Liver (tissue), 9 donors: Measurements from ENCODE around the gene TSN. TPM values are rescaled to one million over a fixed set of nuclear protein-coding genes. Genes with fewer than 3 reads are reported as not detected.

ENCODE experiments used
- DNase-seq: peaks from one replicate; pipeline ENCODE4 v3.0.0-alpha.2; 2017; ENCODE audit warnings: low spot score
- H3K27ac ChIP-seq, 2 donors: one replicate each; pipeline ENCODE4 v1.7.0; 2013; ENCODE audit warnings: inconsistent platforms in 2 of 2, low read length in 2 of 2, control low read depth in 1 of 2, low read depth in 1 of 2, mild to moderate bottlenecking in 1 of 2
- H3K27me3 ChIP-seq, 4 donors: one replicate each; pipeline versions ENCODE4 v1.6.1 to v1.7.0; 2013; ENCODE audit warnings: low read length in 3 of 4, inconsistent platforms in 1 of 4, mild to moderate bottlenecking in 1 of 4, moderate library complexity in 1 of 4; ENCODE audit not compliant: control insufficient read depth in 4 of 4, insufficient read depth in 4 of 4
- H3K36me3 ChIP-seq, 4 donors: one replicate each; pipeline versions ENCODE4 v1.6.1 to v1.7.0; 2013; ENCODE audit warnings: low read length in 3 of 4, mild to moderate bottlenecking in 3 of 4, low read depth in 1 of 4, moderate library complexity in 1 of 4; ENCODE audit not compliant: control insufficient read depth in 4 of 4, insufficient read depth in 3 of 4
- H3K4me1 ChIP-seq, 4 donors: one replicate each; pipeline versions ENCODE4 v1.6.1 to v1.7.0; 2013; ENCODE audit warnings: low read length in 3 of 4, mild to moderate bottlenecking in 3 of 4, moderate library complexity in 1 of 4; ENCODE audit not compliant: control insufficient read depth in 4 of 4, insufficient read depth in 4 of 4
- H3K4me3 ChIP-seq, 3 donors: one replicate each; pipeline versions ENCODE4 v1.6.1 to v1.7.0; 2013; ENCODE audit warnings: low read length in 3 of 3, control low read depth in 1 of 3, low read depth in 1 of 3, mild to moderate bottlenecking in 1 of 3
- H3K9ac ChIP-seq, 2 donors: one replicate each; pipeline ENCODE4 v1.7.0; 2013; ENCODE audit warnings: low read length in 2 of 2, mild to moderate bottlenecking in 2 of 2, moderate library complexity in 2 of 2, control low read depth in 1 of 2, low read depth in 1 of 2
- H3K9me3 ChIP-seq, 4 donors: one replicate each; pipeline versions ENCODE4 v1.6.1 to v1.7.0; 2013; ENCODE audit warnings: low read length in 3 of 4; ENCODE audit not compliant: control insufficient read depth in 4 of 4
- CTCF ChIP-seq: fragments of 150-350 bp; IDR thresholded peaks from 2 replicates; pipeline ENCODE4 v1.5.1; 2017; ENCODE audit warnings: improper control_type of control experiment, low read depth, low read length; ENCODE audit not compliant: missing input control
- EGR1 ChIP-seq, 2 donors: IDR thresholded peaks; 2 replicates each; pipeline ENCODE4 v1.6.1; 2016 to 2018; ENCODE audit warnings: antibody characterized with exemption in 2 of 2, low read depth in 2 of 2
- FOXA1 ChIP-seq: IDR thresholded peaks from 2 replicates; pipeline ENCODE4 v1.6.1; 2016; ENCODE audit warnings: antibody characterized with exemption
- FOXA2 ChIP-seq: IDR thresholded peaks from 2 replicates; pipeline ENCODE4 v1.6.1; 2016; ENCODE audit warnings: antibody characterized with exemption
- GABPA ChIP-seq, 2 donors: IDR thresholded peaks in 1 of 2; conservative IDR thresholded peaks in 1 of 2; 2 replicates each; pipeline ENCODE4 v1.6.1; 2016; ENCODE audit warnings: antibody characterized with exemption in 2 of 2, mild to moderate bottlenecking in 1 of 2, moderate library complexity in 1 of 2
- HNF4A ChIP-seq, 2 donors: conservative IDR thresholded peaks; 2 replicates each; pipeline ENCODE4 v1.6.1; 2016; ENCODE audit warnings: antibody characterized with exemption in 2 of 2, mild to moderate bottlenecking in 2 of 2
- HNF4G ChIP-seq: IDR thresholded peaks from 2 replicates; pipeline ENCODE4 v1.6.1; 2016; ENCODE audit warnings: antibody characterized with exemption
- JUND ChIP-seq, 2 donors: IDR thresholded peaks; 2 replicates each; pipeline ENCODE4 v1.6.1; 2016; ENCODE audit warnings: antibody characterized with exemption in 2 of 2
- MAX ChIP-seq: IDR thresholded peaks from 2 replicates; pipeline ENCODE4 v1.6.1; 2016; ENCODE audit warnings: antibody characterized with exemption
- NR2F2 ChIP-seq: IDR thresholded peaks from 2 replicates; pipeline ENCODE4 v1.6.1; 2016; ENCODE audit warnings: antibody characterized with exemption
- RAD21 ChIP-seq, 2 donors: IDR thresholded peaks; 2 replicates each; pipeline ENCODE4 v1.6.1; 2016; ENCODE audit warnings: antibody characterized with exemption in 2 of 2, mild to moderate bottlenecking in 2 of 2
- RXRA ChIP-seq, 2 donors: IDR thresholded peaks; 2 replicates each; pipeline ENCODE4 v1.6.1; 2017 to 2018; ENCODE audit warnings: antibody characterized with exemption in 2 of 2, mild to moderate bottlenecking in 1 of 2
- SP1 ChIP-seq: IDR thresholded peaks from 2 replicates; pipeline ENCODE4 v1.6.1; 2018; ENCODE audit warnings: antibody characterized with exemption, mild to moderate bottlenecking
- TAF1 ChIP-seq: conservative IDR thresholded peaks from 2 replicates; pipeline ENCODE4 v1.6.1; 2016; ENCODE audit warnings: antibody characterized with exemption, mild to moderate bottlenecking
- YY1 ChIP-seq: IDR thresholded peaks from 2 replicates; pipeline ENCODE4 v1.6.1; 2016; ENCODE audit warnings: antibody characterized with exemption, mild to moderate bottlenecking
- ZBTB33 ChIP-seq: IDR thresholded peaks from 2 replicates; pipeline ENCODE4 v1.6.1; 2016; ENCODE audit warnings: antibody characterized with exemption
- WGBS: extraction: QIAGEN DNeasy Blood & Tissue Kit; methylation state at CpG from one replicate; pipeline ENCODE4 v1.1.7; 2013; 5-methylcytosine and 5-hydroxymethylcytosine counted together
- polyA plus RNA-seq, 2 donors: library from polyadenylated mRNA; stranded (reverse) in 1 of 2; unstranded in 1 of 2; fragments of 200-250 nt in 1 of 2; fragments of >200 nt in 1 of 2; fragmentation: Nextera tagmentation in 1 of 2; extraction: Ambion mirVana in 1 of 2; gene quantifications; one replicate each; pipeline versions ENCODE4 v1.2.1 to v1.2.3, GENCODE V29; 2013 to 2015
- total RNA-seq, 2 donors: library from RNA; depleted of rRNA; stranded (reverse); fragments of >200 nt; gene quantifications; one replicate each; pipeline ENCODE4 v1.2.3, GENCODE V29; 2014
- TF ChIP-seq, protein P1 (sequence below): IDR thresholded peaks from 2 replicates; pipeline ENCODE4 v1.6.1; 2016; ENCODE audit warnings: antibody characterized with exemption, mild to moderate bottlenecking
- TF ChIP-seq, protein P2 (sequence below): IDR thresholded peaks from 2 replicates; pipeline ENCODE4 v1.6.1; 2016; ENCODE audit warnings: antibody characterized with exemption
- donor health status: healthy.
- donor health status: healthy.
- donor health status: healthy.
- donor health status: healthy.
- donor health status: healthy.

TSN gene
- total and polyA plus RNA-seq, 4 donors = 17.0 to 30.6 (median 17.7) TPM

DNA sequence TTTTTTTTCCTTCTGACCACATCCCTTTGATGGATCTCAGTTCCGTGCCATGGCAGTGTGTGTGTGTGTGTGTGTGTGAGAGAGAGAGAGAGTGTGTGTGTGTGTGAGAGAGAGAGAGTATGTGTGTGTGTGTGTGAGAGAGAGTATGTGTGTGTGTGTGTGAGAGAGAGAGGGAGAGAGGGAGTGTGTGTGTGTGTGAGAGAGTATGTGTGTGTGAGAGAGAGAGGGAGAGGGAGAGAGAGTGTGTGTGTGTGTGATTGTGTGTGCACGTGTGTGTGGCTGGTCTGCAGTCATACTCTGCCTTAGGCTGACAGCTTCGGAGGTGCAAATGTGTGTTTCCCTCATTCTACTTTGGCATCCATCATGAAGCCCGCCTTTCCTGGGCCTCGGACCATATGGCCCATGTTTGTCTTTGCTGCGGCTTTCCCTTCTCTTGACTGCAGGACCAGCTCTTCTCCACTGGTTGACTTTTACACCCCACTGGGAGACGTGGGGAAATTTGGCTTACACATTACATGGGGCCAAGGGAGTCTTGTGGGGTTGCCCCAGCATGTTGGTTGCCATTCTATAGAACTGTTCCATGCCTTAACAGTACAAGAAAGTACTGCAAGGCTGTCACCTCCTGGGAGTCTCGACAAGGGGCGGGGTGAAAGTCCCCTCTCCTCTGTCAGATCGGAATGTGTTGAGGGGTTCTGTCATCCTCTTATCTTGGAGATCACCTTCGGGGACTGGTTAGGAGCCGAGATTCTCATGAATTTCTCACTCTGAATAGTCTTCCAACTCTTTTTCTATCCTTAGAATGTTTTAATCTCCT lies 21.6 kb downstream of the TSN start:
- DNase-seq = no peak
- 68% methylated on average over 12 of the region's 12 CpGs for WGBS
- Histone ChIP-seq H3K9ac (no peak overlapping the region), H3K27ac (no peak overlapping the region), H3K27me3 (no peaks in the 10 kb centered on the region), H3K9me3 (no peaks in the 10 kb centered on the region), H3K36me3 (peaks cover 0 to under 1% (median 0%) of the 10 kb centered on the region in 4 donors), H3K4me1 (no peaks in the 10 kb centered on the region), H3K4me3 (no peak overlapping the region)
- no peak for TF ChIP-seq MAX
- no peak for TF ChIP-seq YY1
- no peak for TF ChIP-seq GABPA (IDR thresholded peaks at IDR 0.05 in 1 of 2, conservative IDR thresholded peaks at IDR 0.05 in 1 of 2)
- no peak for TF ChIP-seq HNF4G
- TF ChIP-seq, protein P1, sequence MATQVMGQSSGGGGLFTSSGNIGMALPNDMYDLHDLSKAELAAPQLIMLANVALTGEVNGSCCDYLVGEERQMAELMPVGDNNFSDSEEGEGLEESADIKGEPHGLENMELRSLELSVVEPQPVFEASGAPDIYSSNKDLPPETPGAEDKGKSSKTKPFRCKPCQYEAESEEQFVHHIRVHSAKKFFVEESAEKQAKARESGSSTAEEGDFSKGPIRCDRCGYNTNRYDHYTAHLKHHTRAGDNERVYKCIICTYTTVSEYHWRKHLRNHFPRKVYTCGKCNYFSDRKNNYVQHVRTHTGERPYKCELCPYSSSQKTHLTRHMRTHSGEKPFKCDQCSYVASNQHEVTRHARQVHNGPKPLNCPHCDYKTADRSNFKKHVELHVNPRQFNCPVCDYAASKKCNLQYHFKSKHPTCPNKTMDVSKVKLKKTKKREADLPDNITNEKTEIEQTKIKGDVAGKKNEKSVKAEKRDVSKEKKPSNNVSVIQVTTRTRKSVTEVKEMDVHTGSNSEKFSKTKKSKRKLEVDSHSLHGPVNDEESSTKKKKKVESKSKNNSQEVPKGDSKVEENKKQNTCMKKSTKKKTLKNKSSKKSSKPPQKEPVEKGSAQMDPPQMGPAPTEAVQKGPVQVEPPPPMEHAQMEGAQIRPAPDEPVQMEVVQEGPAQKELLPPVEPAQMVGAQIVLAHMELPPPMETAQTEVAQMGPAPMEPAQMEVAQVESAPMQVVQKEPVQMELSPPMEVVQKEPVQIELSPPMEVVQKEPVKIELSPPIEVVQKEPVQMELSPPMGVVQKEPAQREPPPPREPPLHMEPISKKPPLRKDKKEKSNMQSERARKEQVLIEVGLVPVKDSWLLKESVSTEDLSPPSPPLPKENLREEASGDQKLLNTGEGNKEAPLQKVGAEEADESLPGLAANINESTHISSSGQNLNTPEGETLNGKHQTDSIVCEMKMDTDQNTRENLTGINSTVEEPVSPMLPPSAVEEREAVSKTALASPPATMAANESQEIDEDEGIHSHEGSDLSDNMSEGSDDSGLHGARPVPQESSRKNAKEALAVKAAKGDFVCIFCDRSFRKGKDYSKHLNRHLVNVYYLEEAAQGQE = no peak
- no peak for TF ChIP-seq FOXA1
- no peak for TF ChIP-seq CTCF
- TF ChIP-seq TAF1 = no peak
- TF ChIP-seq HNF4A (conservative IDR thresholded peaks at IDR 0.05) = no peak
- TF ChIP-seq RXRA (IDR thresholded peaks at IDR 0.05) = no peak
- TF ChIP-seq SP1 = no peak
- TF ChIP-seq RAD21 (IDR thresholded peaks at IDR 0.05) = no peak
- no peak for TF ChIP-seq ZBTB33
- no peak for TF ChIP-seq NR2F2
- TF ChIP-seq, protein P2, sequence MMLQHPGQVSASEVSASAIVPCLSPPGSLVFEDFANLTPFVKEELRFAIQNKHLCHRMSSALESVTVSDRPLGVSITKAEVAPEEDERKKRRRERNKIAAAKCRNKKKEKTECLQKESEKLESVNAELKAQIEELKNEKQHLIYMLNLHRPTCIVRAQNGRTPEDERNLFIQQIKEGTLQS = no peak
- no peak for TF ChIP-seq FOXA2
- no peak for TF ChIP-seq EGR1 (IDR thresholded peaks at IDR 0.05; ENCODE audit: low read depth in 2 of 2)
- no peak for TF ChIP-seq JUND (IDR thresholded peaks at IDR 0.05)
